HCT116 (cell line): ENCODE results near the gene PLN. TPM values are rescaled to one million over a fixed set of nuclear protein-coding genes. Genes with fewer than 3 reads are reported as not detected.
A peak's percentile ranks its signal among the peaks of the same experiment; 100 is the strongest.

Experiments
- ATAC-seq: fragments of 200-7000 bp; cut with Tn5 transposase; 2 replicates; pipeline ENCODE4 v1.9.1; 2020; ENCODE audit warnings: mild to moderate bottlenecking, moderate library complexity
- BruUV-seq: library from RNA; stranded (reverse); fragments of 400-500 nt; replicated peaks from 2 replicates; lab custom pipeline; 2021; lab: Mats Ljungman, UMichigan
- CTCF ChIA-PET: fragments of 300-600 bp; sonication (Branson Sonifier 250); formaldehyde crosslinking; loops from one replicate; lab custom pipeline; 2021; ENCODE audit warnings: antibody characterized with exemption; lab: Charles Lee
- POLR2A ChIA-PET: fragments of 300-600, 350-600 bp; sonication (Branson Sonifier 250); formaldehyde crosslinking; loops from one replicate; lab custom pipeline; 2021; ENCODE audit warnings: antibody characterized with exemption; lab: Charles Lee
- RAD21 ChIA-PET, 2 experiments: fragments of 300-600 bp; sonication (Branson Sonifier 250); formaldehyde crosslinking; loops; one replicate each; lab custom pipeline; 2023; ENCODE audit warnings: low total read pairs in 2 of 2; ENCODE audit not compliant: uncharacterized antibody in 2 of 2, unreplicated experiment in 2 of 2, low non-redundant PET in 1 of 2; lab: Charles Lee
- DNase-seq: peaks from one replicate; pipeline ENCODE4 v3.0.0-alpha.2; 2010; ENCODE audit warnings: low read depth, low spot score
- H2AFZ ChIP-seq: fragments of 200-600 bp; shearing (Covaris generic), sonication (generic); 2 replicates; pipeline ENCODE4 v1.6.1; 2017; ENCODE audit warnings: low read depth, mixed run types, mixed read lengths, antibody characterized with exemption, low read length; ENCODE audit not compliant: poor library complexity, severe bottlenecking
- H3K27ac ChIP-seq: 2 replicates; pipeline ENCODE4 v1.5.1; 2012; ENCODE audit warnings: low read depth, low read length
- H3K27me3 ChIP-seq: fragments of 200-600 bp; sonication (generic); 2 replicates; pipeline ENCODE4 v1.6.1; 2016; ENCODE audit warnings: mixed run types, low read length, mixed read lengths; ENCODE audit not compliant: insufficient read depth
- H3K36me3 ChIP-seq, 2 experiments: fragments of 200-500 bp in 1 of 2; fragments of 200-600 bp in 1 of 2; sonication (Bioruptor generic) in 1 of 2; sonication (generic) in 1 of 2; 2 replicates each; pipeline versions ENCODE4 v1.5.1 to v1.6.1; 2014 to 2016; ENCODE audit warnings: low read length in 2 of 2, inconsistent platforms in 1 of 2, mixed read lengths in 1 of 2, mixed run types in 1 of 2; ENCODE audit not compliant: insufficient read depth in 2 of 2, control insufficient read depth in 1 of 2
- H3K4me1 ChIP-seq, 2 experiments: fragments of 200-600 bp in 1 of 2; sonication (generic) in 1 of 2; 2 replicates each; pipeline versions ENCODE4 v1.5.1 to v1.6.1; 2012 to 2017; ENCODE audit warnings: low read length in 2 of 2, inconsistent platforms in 1 of 2, mild to moderate bottlenecking in 1 of 2, mixed read lengths in 1 of 2, mixed run types in 1 of 2, moderate library complexity in 1 of 2; ENCODE audit not compliant: insufficient read depth in 2 of 2, control insufficient read depth in 1 of 2
- H3K4me2 ChIP-seq: fragments of 200-600 bp; sonication (generic); 2 replicates; pipeline ENCODE4 v1.6.1; 2017; ENCODE audit warnings: mixed run types, low read length, mixed read lengths
- H3K4me3 ChIP-seq, 2 experiments: fragments of 200-600 bp in 1 of 2; sonication (generic) in 1 of 2; replicated peaks in 1 of 2; 2 replicates each; pipeline ENCODE4 v1.5.1; 2011 to 2016; ENCODE audit warnings: low read length in 2 of 2, control low read depth in 1 of 2, low read depth in 1 of 2, mild to moderate bottlenecking in 1 of 2, mixed read lengths in 1 of 2, mixed run types in 1 of 2
- H3K79me2 ChIP-seq: fragments of 200-600 bp; sonication (generic); 2 replicates; pipeline ENCODE4 v1.6.1; 2017; ENCODE audit warnings: mild to moderate bottlenecking, mixed run types, low read length, moderate library complexity, mixed read lengths; ENCODE audit not compliant: insufficient read depth
- H3K9ac ChIP-seq: fragments of 200-600 bp; sonication (generic); 2 replicates; pipeline ENCODE4 v1.6.1; 2016; ENCODE audit warnings: low read length, mixed read lengths
- H3K9me2 ChIP-seq: fragments of 200-600 bp; sonication (generic), shearing (Covaris generic); 2 replicates; pipeline ENCODE4 v1.6.1; 2017; ENCODE audit warnings: mixed run types, mild to moderate bottlenecking, moderate library complexity; ENCODE audit not compliant: insufficient read depth
- H3K9me3 ChIP-seq, 2 experiments: fragments of 200-500 bp in 1 of 2; fragments of 200-600 bp in 1 of 2; sonication (Bioruptor generic) in 1 of 2; sonication (generic) in 1 of 2; 2 replicates each; pipeline ENCODE4 v1.6.1; 2014 to 2017; ENCODE audit warnings: low read length in 2 of 2, mixed read lengths in 2 of 2, inconsistent platforms in 1 of 2, low read depth in 1 of 2, mild to moderate bottlenecking in 1 of 2, mixed run types in 1 of 2, moderate library complexity in 1 of 2; ENCODE audit not compliant: control insufficient read depth in 1 of 2, insufficient read depth in 1 of 2
- H4K20me1 ChIP-seq: fragments of 200-600 bp; sonication (generic), shearing (Covaris generic); 2 replicates; pipeline ENCODE4 v1.6.1; 2017; ENCODE audit warnings: mixed run types, mild to moderate bottlenecking, moderate library complexity; ENCODE audit not compliant: insufficient read depth
- RAD21 ChIP-seq: IDR thresholded peaks from 2 replicates; pipeline ENCODE4 v1.6.1; 2012; ENCODE audit warnings: low read depth, mild to moderate bottlenecking
- SRF ChIP-seq: IDR thresholded peaks from 2 replicates; pipeline ENCODE4 v1.6.1; 2012; ENCODE audit warnings: low read depth
- TCF7L2 ChIP-seq: IDR thresholded peaks from 2 replicates; pipeline ENCODE4 v1.7.0; 2011; ENCODE audit warnings: borderline replicate concordance, inconsistent platforms; ENCODE audit not compliant: insufficient read depth, insufficient read length; ENCODE audit errors: extremely low read depth
- ZNF274 ChIP-seq: fragments of 200-500 bp; sonication (Bioruptor generic); IDR thresholded peaks from 2 replicates; pipeline ENCODE4 v1.6.1; 2014; ENCODE audit warnings: mild to moderate bottlenecking, low read depth, low read length, inconsistent platforms
- intact Hi-C: fragments of 100-400 bp; cut with micrococcal nuclease; formaldehyde crosslinking; loops from 2 replicates; pipeline ENCODE4 v1.10.0; 2022
- total RNA-seq: library from RNA; stranded (reverse); gene quantifications from one replicate; pipeline ENCODE4 v1.2.1, GENCODE V29; 2021; ENCODE audit not compliant: unreplicated experiment
- TF ChIP-seq, protein P1 (sequence below), 3 experiments: fragments of 200-600 bp in 1 of 3; sonication (generic) in 1 of 3; IDR thresholded peaks in 2 of 3; conservative IDR thresholded peaks in 1 of 3; 2 replicates each; pipeline ENCODE4 v1.5.1; 2012 to 2017; ENCODE audit warnings: low read depth in 2 of 3, low read length in 2 of 3, antibody characterized with exemption in 1 of 3, borderline replicate concordance in 1 of 3, control low read depth in 1 of 3, mild to moderate bottlenecking in 1 of 3, mixed read lengths in 1 of 3, mixed run types in 1 of 3, moderate library complexity in 1 of 3; ENCODE audit not compliant: insufficient read depth in 1 of 3
- TF ChIP-seq, protein P2 (sequence below): IDR thresholded peaks from 2 replicates; pipeline ENCODE4 v1.6.1; 2012; ENCODE audit warnings: low read depth

The PLN gene
- total RNA-seq, 1 experiment from 2014 or later = not detected

DNA sequence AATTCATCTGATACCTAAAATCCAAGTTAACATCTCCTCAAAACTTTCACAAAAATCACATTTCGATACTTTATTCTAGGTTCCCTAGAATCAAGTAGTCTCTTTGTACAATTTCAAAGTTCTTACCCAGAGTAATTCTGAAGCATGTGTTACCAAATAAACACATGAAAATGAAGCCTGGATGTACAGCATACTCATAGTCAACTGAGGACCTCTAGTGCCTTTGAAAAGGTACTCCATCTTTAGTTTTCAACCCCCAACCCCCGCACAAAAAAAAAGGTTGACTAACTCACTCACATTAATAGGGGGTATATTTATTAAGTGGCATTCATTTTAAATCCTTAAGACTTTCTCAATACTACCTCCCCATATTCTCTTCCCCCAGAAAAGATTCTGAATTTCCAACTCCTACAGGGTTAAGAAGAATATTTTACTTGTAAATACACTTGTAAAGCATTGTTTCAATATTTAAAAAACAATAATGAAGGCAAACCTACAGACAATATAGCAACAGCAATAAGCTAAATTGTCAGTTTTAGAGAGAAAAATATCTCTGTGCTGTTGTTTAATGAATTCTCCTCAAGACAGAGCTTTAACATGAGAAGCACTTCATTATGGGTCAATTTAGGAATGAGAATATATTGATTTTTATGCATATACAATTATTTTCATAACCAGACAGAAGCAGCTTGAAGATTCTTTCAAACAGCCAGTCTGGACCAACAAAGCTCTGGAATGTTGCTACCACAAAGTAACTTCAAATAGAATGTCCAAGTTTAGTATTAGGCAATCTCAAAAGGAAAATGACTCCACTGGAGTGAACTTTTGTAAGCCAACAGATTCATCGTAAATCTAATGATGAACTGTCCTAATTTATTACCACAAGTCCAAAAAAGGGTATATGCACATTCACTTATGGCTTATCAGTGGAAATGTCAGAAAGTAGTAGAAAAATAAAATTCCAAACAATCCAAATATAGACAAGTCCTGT lies 3.3 kb downstream of the PLN start:
- CTCF ChIA-PET = interaction anchor here (0.6 kb wide), 1 partner anchor 711 kb away, joined by 4 read pairs; no protein-coding TSS in a partner anchor
- no peak overlapping the region for H3K9ac ChIP-seq
- RAD21 ChIA-PET = no interaction called here
- no peak overlapping the region for H3K4me2 ChIP-seq
- H3K4me1 ChIP-seq = no peaks in the 10 kb centered on the region
- H2AFZ ChIP-seq = no peak overlapping the region
- H3K27me3 ChIP-seq = no peaks in the 10 kb centered on the region
- TF ChIP-seq SRF (no peak), TCF7L2 (no peak), RAD21 (peak; percentile 76)
- TF ChIP-seq, protein P1, sequence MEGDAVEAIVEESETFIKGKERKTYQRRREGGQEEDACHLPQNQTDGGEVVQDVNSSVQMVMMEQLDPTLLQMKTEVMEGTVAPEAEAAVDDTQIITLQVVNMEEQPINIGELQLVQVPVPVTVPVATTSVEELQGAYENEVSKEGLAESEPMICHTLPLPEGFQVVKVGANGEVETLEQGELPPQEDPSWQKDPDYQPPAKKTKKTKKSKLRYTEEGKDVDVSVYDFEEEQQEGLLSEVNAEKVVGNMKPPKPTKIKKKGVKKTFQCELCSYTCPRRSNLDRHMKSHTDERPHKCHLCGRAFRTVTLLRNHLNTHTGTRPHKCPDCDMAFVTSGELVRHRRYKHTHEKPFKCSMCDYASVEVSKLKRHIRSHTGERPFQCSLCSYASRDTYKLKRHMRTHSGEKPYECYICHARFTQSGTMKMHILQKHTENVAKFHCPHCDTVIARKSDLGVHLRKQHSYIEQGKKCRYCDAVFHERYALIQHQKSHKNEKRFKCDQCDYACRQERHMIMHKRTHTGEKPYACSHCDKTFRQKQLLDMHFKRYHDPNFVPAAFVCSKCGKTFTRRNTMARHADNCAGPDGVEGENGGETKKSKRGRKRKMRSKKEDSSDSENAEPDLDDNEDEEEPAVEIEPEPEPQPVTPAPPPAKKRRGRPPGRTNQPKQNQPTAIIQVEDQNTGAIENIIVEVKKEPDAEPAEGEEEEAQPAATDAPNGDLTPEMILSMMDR (IDR thresholded peaks at IDR 0.05 in 2 of 3, conservative IDR thresholded peaks at IDR 0.05 in 1 of 3; ENCODE audit: borderline replicate concordance in 1 of 3, insufficient read depth in 1 of 3, low read depth in 2 of 3, low read length in 2 of 3) = peak; percentile 44 to 64 (median 60); a peak in 4 of 6 replicates
- H3K79me2 ChIP-seq = no peaks in the 10 kb centered on the region
- ATAC-seq (peak; percentile 84), DNase-seq (peak; percentile 37)
- no TSS peak for BruUV-seq
- H4K20me1 ChIP-seq = no peaks in the 10 kb centered on the region
- no peaks in the 10 kb centered on the region for H3K9me3 ChIP-seq
- H3K36me3 ChIP-seq = no peaks in the 10 kb centered on the region
- no peak overlapping the region for H3K27ac ChIP-seq
- H3K4me3 ChIP-seq = no peak overlapping the region
- intact Hi-C loops = loop anchor here (1.0 to 2.0 kb wide), 3 partner anchors 267 to 711 kb away; no protein-coding TSS in a partner anchor
- POLR2A ChIA-PET = no interaction called here
- no peaks in the 10 kb centered on the region for H3K9me2 ChIP-seq

- Histone ChIP-seq H3K79me2 (no peaks in the 10 kb centered on the region), H3K4me3 (no peak overlapping the region), H3K36me3 (no peaks in the 10 kb centered on the region), H3K9me2 (no peaks in the 10 kb centered on the region), H4K20me1 (no peaks in the 10 kb centered on the region), H3K9ac (no peak overlapping the region), H2AFZ (no peak overlapping the region), H3K4me2 (no peak overlapping the region), H3K4me1 (no peaks in the 10 kb centered on the region), H3K9me3 (no peaks in the 10 kb centered on the region), H3K27me3 (no peaks in the 10 kb centered on the region), H3K27ac (no peak overlapping the region)
- intact Hi-C loops = no loop called here
- BruUV-seq = no TSS peak
- DNase-seq = no peak
- CTCF ChIA-PET = no interaction called here
- no peak for ATAC-seq
- POLR2A ChIA-PET = no interaction called here
- TF ChIP-seq, protein P2, sequence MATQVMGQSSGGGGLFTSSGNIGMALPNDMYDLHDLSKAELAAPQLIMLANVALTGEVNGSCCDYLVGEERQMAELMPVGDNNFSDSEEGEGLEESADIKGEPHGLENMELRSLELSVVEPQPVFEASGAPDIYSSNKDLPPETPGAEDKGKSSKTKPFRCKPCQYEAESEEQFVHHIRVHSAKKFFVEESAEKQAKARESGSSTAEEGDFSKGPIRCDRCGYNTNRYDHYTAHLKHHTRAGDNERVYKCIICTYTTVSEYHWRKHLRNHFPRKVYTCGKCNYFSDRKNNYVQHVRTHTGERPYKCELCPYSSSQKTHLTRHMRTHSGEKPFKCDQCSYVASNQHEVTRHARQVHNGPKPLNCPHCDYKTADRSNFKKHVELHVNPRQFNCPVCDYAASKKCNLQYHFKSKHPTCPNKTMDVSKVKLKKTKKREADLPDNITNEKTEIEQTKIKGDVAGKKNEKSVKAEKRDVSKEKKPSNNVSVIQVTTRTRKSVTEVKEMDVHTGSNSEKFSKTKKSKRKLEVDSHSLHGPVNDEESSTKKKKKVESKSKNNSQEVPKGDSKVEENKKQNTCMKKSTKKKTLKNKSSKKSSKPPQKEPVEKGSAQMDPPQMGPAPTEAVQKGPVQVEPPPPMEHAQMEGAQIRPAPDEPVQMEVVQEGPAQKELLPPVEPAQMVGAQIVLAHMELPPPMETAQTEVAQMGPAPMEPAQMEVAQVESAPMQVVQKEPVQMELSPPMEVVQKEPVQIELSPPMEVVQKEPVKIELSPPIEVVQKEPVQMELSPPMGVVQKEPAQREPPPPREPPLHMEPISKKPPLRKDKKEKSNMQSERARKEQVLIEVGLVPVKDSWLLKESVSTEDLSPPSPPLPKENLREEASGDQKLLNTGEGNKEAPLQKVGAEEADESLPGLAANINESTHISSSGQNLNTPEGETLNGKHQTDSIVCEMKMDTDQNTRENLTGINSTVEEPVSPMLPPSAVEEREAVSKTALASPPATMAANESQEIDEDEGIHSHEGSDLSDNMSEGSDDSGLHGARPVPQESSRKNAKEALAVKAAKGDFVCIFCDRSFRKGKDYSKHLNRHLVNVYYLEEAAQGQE = no peak
- TF ChIP-seq ZNF274 = no peak
- RAD21 ChIA-PET = no interaction called here
These were observed 5.0 kb downstream of the PLN start for GRCh38 chr6:118553132-118553531.
